Measurements from ENCODE around the gene TRAP1.

The TRAP1 gene

DNA sequence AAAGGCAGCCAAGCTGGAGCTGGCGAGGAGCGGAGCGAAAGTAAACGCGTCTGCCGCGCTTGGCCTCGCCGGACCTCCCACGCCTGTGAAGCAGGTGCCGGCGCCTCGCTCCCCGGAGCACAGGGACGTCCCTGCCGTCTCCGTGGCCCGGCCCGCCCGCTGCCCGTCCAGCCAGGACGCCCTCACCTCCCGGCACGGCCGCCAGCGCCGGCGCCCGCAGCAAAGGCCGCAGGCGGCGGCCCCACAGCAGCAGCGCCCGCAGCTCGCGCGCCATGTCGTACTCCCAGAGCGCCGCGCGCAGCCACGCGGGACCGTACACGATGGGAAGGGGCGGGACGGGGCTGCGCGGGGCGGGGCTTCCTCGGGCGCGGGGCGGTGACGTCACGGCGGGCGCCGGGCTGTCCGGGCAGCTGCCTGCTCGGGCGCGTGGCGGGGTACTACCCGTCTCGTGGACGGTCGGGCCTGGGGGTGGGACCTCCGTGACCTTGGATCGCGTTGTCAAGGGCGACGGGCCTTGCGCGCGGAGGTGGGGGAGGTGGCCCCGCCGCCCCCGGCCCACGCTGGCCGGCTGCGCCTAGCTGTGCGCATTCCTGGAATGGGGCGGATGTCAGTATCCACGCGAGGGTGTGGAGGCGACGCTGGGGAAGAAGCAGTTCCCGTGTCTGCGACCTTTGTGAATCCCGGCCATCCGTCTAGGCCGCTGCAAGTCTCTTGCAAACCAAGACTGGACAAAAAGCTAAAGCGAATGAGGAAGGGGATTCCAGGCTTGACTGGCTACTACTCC lies at the start of gene TRAP1:
Gene TRAP1 (minus strand): TSS at position 290 of the 784 bp plus-strand sequence. CDS start 16 bp downstream, at position 274.
- peak; percentile 20 for DNase-seq

DNA sequence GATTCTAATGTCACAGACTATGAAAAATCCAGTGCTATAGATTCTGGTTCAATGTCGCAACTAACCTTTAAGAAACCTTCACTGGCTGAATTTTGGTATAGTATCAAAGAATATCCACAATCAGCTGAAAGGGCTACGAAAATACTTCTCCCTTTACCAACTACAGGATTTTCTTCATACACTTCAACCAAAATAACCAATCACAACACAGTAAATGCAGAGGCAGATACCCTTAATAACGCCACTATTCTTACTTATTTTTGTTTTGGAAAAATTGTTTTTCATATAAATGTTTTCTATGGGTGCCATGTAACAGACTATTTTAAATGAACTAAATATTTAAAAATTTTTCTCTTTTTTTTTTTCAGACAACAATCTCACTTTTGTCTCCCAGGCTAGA lies 48.9 kb upstream of the TRAP1 start:
- no peak for DNase-seq

DNA sequence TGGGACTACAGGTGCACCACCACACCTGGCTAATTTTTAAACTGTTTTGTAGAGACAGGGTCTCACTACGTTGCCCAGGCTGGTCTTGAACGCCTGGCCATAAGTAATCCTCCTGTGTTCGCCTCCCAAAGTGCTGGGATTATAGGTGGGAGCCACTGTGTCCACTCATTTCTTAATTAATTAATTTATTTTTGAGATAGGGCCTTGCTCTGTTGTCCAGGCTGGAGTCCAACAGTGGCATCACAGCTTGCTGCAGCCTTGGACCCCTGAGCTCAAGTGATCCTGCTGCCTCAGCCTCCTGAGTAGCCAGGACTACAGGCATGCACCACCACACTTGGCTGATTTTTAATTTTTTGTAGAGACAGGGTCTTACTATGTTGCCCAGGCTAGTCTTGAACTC lies 47.1 kb upstream of the TRAP1 start:
- DNase-seq: no peak

DNA sequence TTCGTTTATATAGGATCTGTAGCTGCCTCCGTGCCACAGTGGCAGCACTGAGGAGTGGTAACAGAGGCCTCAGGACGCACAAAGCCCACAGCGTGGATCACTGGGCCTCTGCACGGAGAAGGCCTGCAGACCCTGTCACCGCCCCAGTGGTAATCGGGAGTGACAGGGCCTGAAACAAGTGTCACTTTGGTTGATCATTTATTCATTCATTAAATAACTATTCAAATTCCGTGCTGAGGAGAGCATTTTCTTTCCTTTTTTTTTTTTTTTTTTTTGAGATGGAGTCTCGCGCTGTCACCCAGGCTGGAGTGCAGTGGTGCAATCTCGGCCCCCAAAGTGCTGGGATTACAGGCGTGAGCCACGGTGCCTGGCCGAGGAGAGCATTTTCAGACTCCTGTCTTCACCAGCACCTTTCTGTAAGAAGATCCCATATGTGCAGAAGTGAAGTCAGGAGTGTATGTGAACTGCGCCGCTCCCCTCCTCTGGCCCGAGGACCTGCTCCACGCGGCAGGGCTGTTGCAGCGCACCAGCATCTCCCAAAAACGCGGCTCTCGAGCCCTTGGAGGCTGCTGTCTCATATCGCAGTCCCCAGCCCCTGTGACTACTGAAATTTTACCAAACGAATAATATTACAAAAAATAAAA lies 44.9 kb upstream of the TRAP1 start:
- DNase-seq: no peak

DNA sequence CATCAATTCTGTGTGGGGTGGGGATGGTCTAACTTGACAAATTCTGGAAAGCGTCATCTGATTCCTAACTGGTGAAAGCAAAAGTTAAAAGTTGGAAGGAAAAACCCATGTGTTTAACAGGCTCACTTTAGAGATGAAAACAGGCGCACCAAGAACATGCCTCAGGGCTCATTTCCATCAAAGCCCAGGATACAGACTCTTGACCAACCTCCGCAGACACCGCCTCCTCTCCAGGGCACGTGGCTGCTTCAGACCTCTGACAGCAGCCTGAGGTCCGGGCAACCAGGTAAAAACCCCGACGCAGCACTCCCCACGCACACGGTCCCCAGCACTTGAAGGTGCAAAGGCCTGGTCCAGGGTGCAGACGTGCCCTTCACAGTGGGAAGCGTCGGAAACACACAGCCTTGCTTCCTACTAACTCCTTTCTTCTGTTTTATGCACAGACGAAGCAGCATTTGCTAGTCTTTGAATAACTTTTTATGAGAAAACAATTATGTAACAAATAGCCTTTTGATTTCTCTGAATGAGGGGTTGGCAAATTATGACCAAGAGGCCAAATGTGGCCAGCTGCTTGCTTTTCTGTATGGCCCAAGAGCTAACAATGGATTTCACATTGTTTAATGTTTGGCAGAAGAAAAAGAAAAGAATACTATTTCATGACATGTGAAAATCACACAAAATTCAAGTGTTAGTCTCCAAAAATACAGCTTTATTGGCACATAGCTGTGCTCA lies 44.2 kb upstream of the TRAP1 start:
- DNase-seq: no peak

DNA sequence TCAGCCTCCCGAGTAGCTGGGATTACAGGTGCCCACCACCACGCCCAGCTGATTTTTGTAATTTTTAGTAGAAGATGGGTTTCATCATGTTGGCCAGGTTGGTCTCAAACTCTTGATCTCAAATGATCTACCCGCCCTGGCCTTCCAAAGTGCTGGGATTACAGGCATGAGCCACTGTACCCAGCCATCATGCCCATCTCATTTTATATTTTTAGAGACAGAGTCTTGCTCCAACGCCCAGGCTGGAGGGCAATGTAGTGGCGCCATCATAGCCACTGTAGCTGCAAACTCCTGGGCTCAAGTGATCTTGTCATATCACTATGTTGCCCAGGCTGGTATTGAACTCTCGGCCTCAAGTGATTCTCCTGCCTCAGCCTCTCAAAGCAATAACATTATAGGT lies 43.2 kb upstream of the TRAP1 start:
- DNase-seq: no peak

DNA sequence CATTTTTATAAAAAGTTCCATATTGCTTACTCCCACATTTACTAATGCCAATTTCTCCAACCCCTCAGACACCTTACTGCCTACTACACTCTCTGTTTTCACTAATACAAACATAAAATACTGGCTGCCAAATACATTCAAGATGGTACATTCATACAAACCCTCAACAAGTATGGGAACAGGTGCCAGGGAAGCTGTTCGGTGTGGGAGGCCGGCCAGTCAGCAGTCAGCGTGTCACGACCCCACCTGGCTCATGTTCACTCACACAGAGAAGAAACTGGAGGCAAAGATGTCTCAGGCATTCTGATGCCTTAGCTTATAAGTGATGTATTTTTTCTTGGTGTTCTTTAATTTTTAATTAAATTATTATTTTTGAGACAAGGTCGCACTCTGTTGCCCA lies 42.4 kb upstream of the TRAP1 start:
- no peak for DNase-seq

DNA sequence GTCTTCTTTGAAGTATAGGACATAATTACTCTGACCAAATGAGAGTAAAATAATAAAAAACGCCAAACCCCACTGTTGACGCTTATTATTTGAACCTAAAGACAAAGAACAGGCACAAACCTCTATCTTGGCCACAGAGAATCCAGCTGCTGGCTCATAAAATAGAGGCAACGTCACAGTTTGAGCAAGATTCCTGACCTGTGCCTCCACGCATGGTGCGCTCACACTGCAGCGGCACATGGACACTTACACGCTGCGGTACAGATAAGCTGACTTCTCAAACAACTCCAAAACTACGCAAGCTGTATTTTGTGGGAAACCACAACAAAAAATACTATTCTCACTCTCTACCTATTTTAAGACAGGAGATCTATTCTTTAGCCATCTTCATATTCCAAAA lies 38.8 kb upstream of the TRAP1 start:
- DNase-seq: no peak

DNA sequence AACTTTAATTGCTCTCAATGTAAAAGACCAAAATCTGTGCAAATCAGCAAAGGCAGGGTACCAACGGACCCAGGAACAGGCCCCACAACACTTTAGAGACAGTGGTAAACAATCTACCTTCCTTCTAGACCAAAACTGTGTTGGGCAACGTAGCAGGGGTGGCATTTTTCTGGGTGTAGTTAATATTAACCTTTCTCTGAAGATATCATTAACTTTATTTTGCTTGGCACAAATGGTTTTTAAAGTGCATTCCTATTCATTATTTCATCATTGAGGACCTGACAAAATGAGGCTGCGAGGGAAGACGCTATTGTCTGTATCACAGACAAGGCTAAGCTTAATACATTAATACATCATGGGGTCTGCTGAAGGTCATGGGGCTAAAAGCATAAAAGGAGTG lies 37.9 kb upstream of the TRAP1 start:
- no peak for DNase-seq

DNA sequence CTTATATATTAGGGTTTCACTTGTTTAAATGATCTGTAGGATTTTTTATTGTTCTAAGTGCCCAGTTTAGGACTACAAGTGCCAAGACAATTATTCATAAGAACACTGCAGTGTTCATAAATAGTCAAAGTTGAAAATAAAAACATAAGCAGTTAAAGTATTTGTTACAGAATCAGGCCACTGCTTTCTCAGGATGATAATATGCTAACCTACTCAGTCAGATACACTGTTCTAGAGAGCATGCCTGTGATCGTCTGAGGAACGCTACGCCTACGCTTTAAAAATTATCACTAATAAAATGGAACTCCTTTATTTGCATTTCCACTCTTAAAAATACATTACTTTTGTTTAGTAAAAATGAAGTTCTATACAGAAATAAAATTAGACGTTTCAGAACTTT lies 37.4 kb upstream of the TRAP1 start:
- no peak for DNase-seq

DNA sequence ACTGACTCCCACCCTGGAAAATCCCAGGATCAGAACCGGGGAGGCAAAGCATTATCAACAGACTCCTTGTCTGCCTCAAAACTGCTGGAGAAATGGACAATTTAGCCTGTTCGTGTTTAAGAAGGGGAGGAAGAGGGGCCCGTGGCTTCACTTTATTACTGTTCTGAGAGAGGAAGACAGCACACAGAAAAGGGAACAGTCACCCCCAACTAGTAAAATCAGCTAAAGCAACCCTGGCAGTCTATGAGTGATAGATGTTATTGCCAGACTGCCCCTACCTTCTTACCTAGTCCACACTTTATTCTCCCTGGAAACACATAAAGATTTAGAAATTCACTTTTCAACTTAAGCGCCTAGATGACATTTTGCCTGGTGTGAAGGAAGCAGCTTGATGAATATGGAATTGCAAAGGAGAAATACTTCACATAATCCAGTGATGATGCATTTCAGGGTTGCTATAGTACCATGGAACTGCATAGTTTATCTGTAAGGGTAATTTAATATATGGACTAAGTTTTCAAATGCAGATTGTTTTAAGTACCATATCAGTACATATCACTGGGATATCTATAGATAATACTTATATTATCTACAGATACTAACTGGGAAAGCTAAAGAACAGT lies 36.9 kb upstream of the TRAP1 start:
- no peak for DNase-seq

DNA sequence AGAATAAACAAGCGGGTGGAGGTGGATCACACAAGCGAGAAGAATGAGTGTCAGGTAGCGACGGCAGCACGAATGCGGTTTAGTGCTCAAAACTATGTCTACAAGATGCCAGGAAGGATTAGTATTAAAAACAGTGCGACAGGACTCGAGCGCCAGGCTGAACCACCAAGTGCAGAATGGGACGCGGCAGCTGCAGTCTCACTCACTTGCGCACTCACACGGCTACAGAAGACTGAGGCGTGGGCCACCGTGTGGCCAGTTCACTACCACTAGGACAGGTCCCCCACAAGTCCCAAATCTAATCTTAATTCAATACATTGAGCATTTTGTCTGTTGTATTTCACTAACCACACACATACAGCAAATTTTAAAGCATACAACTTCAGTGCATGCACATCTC lies 35.7 kb upstream of the TRAP1 start:
- no peak for DNase-seq

DNA sequence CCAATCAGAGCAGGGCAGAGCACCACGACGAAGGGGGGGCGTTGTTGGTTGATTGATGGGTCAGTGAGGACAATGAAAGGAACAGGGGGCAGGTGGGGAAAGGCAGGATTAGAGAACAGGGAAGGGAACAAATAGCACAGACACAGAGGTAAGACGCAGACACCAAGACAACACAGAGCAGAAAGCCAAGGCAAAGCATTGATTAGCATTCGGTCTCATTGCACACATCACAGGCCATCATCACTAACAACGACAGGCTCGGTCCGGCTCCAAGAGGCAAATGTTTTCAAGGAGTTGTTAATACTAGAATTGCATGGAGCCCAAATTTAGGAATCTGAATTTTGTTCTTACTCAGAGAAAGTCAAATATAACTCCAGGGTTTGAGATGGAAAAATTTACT lies 34.6 kb upstream of the TRAP1 start:
- no peak for DNase-seq

DNA sequence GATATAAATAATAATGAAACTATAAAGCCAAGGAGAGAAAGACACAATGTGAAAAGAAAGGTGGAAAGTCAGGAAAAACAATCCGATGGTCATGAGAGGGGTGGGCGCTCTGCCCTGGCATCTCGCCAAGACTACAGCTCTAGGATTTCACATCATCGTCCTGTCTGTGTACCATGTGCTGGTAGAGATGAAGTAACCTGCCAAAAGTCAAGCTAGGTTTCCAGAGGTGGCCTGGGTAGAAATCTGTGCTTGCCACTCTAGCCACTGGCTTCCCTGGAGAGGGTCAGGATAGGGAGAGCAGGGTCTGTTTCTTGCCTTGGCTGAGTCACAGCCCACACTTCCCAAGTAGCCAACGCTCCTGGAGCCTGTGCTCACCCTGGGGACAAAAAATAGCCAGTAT lies 31.0 kb upstream of the TRAP1 start:
- no peak for DNase-seq

DNA sequence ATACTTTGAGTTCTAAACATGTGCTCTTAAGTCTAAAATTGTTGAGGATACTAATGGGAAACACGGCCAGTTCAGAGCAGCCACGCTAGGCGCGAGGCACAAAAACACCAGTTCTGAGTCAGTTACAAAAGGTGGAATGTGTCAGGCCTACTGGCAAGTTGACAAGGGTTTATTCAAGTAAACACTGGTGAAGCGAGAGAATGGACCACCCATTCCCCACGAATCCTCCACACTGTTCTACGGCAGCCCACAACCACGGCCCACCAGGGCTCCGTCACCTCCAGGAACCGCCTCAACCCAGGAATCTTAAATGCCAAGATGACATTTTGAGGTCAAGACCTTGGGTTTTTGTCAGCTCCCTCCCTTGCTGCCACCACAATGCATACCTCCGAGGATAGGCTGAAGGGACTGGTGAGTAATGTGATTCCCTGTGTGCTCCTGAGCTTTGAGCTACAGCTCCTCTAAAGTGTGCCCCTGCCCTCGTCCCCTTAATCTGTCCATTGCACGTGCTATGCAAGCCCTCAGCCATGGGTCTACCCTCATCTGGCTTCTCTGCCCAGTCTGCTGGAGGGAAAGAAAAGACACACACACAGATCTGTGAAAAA lies 28.5 kb upstream of the TRAP1 start:
- no peak for DNase-seq

DNA sequence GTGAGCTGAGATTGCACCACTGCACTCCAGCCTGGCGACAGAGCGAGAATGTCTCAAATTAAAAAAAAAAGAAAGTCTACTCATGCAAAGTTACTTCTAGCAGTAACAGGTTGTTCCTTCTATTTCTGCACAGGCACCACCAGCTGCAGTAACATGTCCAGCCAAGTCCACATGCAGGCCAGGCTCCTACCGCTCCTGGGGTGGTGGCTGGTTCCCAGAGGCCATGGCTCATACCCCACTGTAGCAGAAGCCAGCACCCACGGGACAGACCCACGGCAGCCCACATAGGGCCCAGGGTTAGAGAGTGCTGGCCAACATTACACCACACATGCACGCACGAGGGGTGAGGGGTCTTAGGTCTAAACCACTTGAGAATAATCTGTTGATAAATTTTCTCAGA lies 26.7 kb upstream of the TRAP1 start:
- no peak for DNase-seq

DNA sequence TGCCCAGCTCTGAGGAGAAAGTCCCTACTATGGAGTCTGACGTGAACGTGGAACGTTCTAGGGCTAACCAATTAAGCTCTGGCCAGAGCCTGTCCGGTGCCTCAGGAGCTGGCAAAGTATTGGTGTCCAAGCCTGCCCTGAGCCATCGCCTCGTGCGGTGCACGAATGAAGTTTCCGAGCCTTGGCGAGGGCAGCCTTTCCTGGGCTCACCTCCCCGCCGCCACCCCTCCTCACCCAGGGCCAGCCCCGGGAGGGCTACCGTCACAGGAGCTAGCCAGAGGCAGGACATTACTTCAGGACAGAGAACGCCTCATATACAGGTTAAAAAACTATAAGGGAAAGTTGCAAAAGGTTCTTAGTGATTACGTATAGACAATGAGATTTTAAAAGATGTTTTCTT lies 23.6 kb upstream of the TRAP1 start:
- DNase-seq: no peak

DNA sequence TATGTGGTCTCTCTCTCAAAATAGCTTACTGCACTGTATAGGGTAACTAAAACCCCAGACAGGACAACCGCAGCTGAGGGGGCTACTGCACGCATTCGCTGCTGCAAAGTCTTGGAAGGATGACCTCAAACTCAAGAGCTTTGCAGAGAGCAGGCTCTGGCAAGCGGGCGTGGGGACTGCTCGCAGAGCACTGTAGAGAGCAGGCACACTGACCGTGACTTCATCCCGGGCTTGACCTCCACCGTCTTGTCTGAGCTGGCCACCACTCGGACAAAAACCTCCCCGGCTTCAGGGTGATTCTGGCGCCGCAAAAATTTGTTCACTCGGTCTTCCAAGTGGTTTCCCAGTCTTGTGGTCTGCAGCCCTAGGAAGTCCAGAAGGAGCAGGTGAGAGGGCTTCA lies 22.9 kb upstream of the TRAP1 start:
- no peak for DNase-seq

DNA sequence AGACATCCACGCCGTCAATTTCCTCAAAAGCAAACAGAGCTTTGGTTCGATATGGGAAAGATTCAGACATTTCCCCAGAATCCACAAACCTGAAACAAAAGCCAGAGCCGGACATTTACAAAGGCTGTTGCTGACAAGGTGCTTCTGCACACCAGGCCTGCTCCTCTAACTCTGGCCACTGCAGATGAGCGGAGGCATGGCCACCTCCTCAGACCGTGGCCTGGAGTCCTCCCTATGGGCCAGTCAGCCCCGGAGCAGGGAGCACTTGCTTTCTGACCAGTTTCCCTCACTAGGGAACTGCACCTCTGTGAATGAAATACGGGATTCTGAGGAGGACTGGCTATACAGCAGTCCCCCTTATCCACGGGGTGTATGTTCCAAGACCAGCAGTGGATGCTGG lies 22.3 kb upstream of the TRAP1 start:
- DNase-seq: no peak

DNA sequence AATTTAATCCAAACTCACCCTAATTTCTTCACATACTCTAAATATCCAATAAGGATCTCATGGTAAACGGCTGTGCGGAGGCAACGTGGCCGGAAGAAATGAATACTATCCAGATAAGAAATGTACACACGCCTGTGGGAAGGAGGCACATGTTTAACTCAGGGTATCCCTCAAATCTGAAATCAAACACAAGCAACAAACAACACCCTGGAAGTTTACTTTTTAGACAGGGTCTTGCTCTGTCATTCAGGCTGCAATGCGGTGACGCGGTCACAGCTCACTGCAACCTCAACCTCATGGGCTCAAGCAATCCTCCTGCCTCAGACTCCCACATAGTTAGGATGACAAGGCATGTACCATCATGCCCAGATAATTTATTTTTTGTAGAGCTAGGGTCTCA lies 21.2 kb upstream of the TRAP1 start:
- no peak for DNase-seq

DNA sequence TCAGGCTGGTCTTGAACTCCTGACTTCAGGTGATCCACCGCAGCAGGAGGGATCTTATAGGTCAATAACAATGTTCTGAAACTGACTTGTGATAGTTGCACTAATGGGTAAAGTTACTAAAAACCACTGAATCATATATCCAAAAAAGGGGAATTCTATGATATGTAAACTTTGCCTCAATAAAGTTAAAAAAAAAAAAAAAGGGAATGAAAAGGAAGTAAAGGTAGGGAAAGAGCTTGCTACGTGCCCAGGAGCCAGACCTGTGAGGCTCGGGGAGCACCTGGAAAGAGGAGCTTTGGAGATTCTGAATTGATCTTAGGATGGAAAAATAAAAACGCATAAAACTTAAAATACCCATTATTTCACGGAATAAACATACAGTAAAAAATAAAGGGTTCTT lies 20.8 kb upstream of the TRAP1 start:
- DNase-seq: no peak

DNA sequence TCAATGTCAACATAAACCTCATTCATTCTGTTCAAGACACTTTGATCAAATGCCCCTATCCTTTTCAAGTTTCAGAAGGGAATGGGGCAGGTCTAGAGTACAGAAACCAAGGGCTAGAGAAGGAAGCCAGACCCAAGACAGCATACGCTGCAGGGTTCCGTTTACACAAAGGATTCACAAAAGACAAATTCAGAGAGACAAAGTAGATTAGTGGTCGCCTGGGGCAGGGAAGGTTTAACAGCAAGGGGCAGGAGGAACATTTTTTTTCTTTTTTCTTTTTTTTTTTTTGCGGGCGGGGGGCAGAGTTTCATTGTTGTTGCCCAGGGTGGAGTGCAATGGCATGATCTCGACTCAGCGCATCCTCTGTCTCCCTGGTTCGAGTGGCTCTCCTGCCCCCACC lies 19.9 kb upstream of the TRAP1 start:
- no peak for DNase-seq

DNA sequence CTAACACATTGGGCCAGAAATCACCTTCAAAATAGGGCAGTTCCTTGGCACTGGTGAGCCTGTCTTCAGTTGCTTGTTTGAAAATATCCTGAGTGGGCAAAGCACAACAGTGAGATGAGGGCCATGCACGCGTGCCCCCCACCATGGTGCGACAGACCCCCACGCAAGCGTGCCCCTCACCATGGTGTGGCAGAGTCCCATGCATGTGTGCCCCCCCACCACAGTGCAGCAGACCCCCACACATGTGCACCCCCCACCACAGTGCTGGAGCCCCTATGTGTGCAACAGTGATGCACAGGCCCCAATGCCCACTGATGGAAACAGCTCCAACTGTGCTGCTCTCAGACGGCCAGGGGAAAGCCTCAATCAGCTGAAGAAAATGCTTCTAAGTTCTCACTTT lies 18.8 kb upstream of the TRAP1 start:
- DNase-seq: no peak

Measured in NCI-H1694 treated with DMSO at 0.1 percent for 48 hours (cell line).